Fibroblast of villous mesenchyme (primary cell): ENCODE measurements around the gene HPS1. TPM values are rescaled to one million over a fixed set of nuclear protein-coding genes. Genes with fewer than 3 reads are reported as not detected.

Experiments used
- DNase-seq: peaks from one replicate; pipeline ENCODE4 v3.0.0-alpha.2; 2010; ENCODE audit warnings: low read depth
- H3K4me3 ChIP-seq: 2 replicates; pipeline ENCODE4 v1.5.1; 2011; ENCODE audit warnings: low read depth, mild to moderate bottlenecking, low read length
- CTCF ChIP-seq: IDR thresholded peaks from 2 replicates; pipeline ENCODE4 v1.5.1; 2012; ENCODE audit warnings: low read depth, mild to moderate bottlenecking, low read length; ENCODE audit not compliant: insufficient read depth
- total RNA-seq: library from RNA; depleted of rRNA; stranded (reverse); fragments of >200 nt; gene quantifications from 2 replicates; pipeline ENCODE4 v1.2.3, GENCODE V29; 2012

HPS1 gene
- total RNA-seq, 1 donor, result 43.2 TPM

- no peak for TF ChIP-seq CTCF
- H3K4me3 ChIP-seq, result no peak overlapping the region
- peak; percentile 44 for DNase-seq
These were observed 72.3 kb downstream of the HPS1 start for GRCh38 chr10:98374217-98374985.

GRCh38 chr10:98373260-98374040, 73.3 kb downstream of the HPS1 start:
- TF ChIP-seq CTCF, result no peak
- no peak for DNase-seq
- no peak overlapping the region for H3K4me3 ChIP-seq

- H3K4me3 ChIP-seq, result no peak overlapping the region
- peak; percentile 53 for DNase-seq
These were observed 75.6 kb downstream of the HPS1 start for GRCh38 chr10:98370831-98371820.

GRCh38 chr10:98369801-98370200, 76.9 kb downstream of the HPS1 start:
- DNase-seq, result no peak
- no peak overlapping the region for H3K4me3 ChIP-seq
- no peak for TF ChIP-seq CTCF

More at GRCh38 chr10:98370831-98371820, 75.6 kb downstream of the HPS1 start:
- no peak for TF ChIP-seq CTCF

GRCh38 chr10:98368644-98369043, 78.1 kb downstream of the HPS1 start:
- no peak for TF ChIP-seq CTCF
- DNase-seq, result no peak
- H3K4me3 ChIP-seq, result no peak overlapping the region

- TF ChIP-seq CTCF, result no peak
- no peak for DNase-seq
- H3K4me3 ChIP-seq, result no peak overlapping the region
These were observed 78.9 kb downstream of the HPS1 start for GRCh38 chr10:98367604-98368451.
